Gastrocnemius medialis (tissue), 4 donors: ENCODE data around the gene PRRX1.

ENCODE experiments used
- POLR2A ChIP-seq, 2 donors: fragments of 450-650 bp; IDR thresholded peaks; one replicate each; pipeline ENCODE4 v1.6.1; 2017; ENCODE audit warnings: antibody characterized with exemption in 2 of 2, mild to moderate bottlenecking in 2 of 2, moderate library complexity in 2 of 2
- TF ChIP-seq, protein P1 (sequence below), 5 experiments: fragments of 450-650 bp in 3 of 5; fragments of 200-600 bp in 2 of 5; sonication (generic) in 2 of 5; IDR thresholded peaks in 4 of 5; conservative IDR thresholded peaks in 1 of 5; 1 replicate in 4 of 5; 2 replicates in 1 of 5; pipeline ENCODE4 v1.5.1; 2016 to 2019; ENCODE audit warnings: antibody characterized with exemption in 5 of 5, mild to moderate bottlenecking in 3 of 5, moderate library complexity in 3 of 5

DNA sequence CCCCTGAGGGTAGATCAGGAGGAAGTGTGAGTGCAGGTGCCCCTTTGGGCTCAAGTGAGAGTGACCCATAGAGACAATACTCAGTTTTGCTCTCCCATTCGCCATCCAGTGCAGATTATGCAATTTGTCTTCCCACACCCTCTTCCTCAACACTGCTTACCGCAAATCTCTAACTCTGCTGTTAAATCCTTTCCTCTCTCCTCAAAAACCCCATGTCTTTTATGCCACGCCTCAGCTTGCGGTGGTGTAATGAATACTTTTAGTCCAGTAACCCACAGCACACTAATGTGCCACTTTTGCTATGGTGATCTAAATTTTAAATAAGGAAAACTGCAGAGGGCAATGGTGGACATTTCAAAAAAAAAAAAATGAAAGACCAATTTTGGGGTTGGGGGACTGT lies 57.7 kb downstream of the PRRX1 start:
- TF ChIP-seq, protein P1, sequence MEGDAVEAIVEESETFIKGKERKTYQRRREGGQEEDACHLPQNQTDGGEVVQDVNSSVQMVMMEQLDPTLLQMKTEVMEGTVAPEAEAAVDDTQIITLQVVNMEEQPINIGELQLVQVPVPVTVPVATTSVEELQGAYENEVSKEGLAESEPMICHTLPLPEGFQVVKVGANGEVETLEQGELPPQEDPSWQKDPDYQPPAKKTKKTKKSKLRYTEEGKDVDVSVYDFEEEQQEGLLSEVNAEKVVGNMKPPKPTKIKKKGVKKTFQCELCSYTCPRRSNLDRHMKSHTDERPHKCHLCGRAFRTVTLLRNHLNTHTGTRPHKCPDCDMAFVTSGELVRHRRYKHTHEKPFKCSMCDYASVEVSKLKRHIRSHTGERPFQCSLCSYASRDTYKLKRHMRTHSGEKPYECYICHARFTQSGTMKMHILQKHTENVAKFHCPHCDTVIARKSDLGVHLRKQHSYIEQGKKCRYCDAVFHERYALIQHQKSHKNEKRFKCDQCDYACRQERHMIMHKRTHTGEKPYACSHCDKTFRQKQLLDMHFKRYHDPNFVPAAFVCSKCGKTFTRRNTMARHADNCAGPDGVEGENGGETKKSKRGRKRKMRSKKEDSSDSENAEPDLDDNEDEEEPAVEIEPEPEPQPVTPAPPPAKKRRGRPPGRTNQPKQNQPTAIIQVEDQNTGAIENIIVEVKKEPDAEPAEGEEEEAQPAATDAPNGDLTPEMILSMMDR (IDR thresholded peaks at IDR 0.05 in 4 of 5, conservative IDR thresholded peaks at IDR 0.05 in 1 of 5) = no peak
- TF ChIP-seq POLR2A (IDR thresholded peaks at IDR 0.05) = no peak
